GM19023 (cell line): ENCODE results near the gene TMEM179.

Source experiments
- ATAC-seq: cut with Tn5 transposase; IDR thresholded peaks from one replicate; pipeline ENCODE4 v1.9.1; 2021; ENCODE audit warnings: mild to moderate bottlenecking, moderate library complexity; ENCODE audit not compliant: unreplicated experiment

The TMEM179 gene

GRCh38 chr14:104600141-104600643, 4.4 kb downstream of the TMEM179 start:
- no peak for ATAC-seq

- no peak for ATAC-seq
Measured at GRCh38 chr14:104599446-104599845, 5.1 kb downstream of the TMEM179 start.

- no peak for ATAC-seq
Measured at GRCh38 chr14:104598910-104599273, 5.7 kb downstream of the TMEM179 start.

- no peak for ATAC-seq
Measured at GRCh38 chr14:104598039-104598909, 6.3 kb downstream of the TMEM179 start.

GRCh38 chr14:104597576-104597975, 7.0 kb downstream of the TMEM179 start:
- no peak for ATAC-seq

GRCh38 chr14:104596927-104597351, 7.6 kb downstream of the TMEM179 start:
- no peak for ATAC-seq

- ATAC-seq, result no peak
Measured at GRCh38 chr14:104596451-104596918, 8.1 kb downstream of the TMEM179 start.

- no peak for ATAC-seq
Measured at GRCh38 chr14:104595911-104596450, 8.6 kb downstream of the TMEM179 start.

GRCh38 chr14:104595116-104595675, 9.4 kb downstream of the TMEM179 start:
- ATAC-seq, result no peak

GRCh38 chr14:104594310-104595046, 10.1 kb downstream of the TMEM179 start:
- no peak for ATAC-seq

GRCh38 chr14:104593710-104594136, 10.8 kb downstream of the TMEM179 start:
- no peak for ATAC-seq

GRCh38 chr14:104593241-104593701, 11.3 kb downstream of the TMEM179 start:
- no peak for ATAC-seq

- ATAC-seq, result no peak
Measured at GRCh38 chr14:104592785-104593184, 11.8 kb downstream of the TMEM179 start.

GRCh38 chr14:104592292-104592672, 12.3 kb downstream of the TMEM179 start:
- no peak for ATAC-seq

GRCh38 chr14:104591506-104592291, 12.9 kb downstream of the TMEM179 start:
- ATAC-seq, result no peak

GRCh38 chr14:104591031-104591430, 13.5 kb downstream of the TMEM179 start:
- ATAC-seq, result no peak

GRCh38 chr14:104590240-104590965, 14.2 kb downstream of the TMEM179 start:
- no peak for ATAC-seq

GRCh38 chr14:104589338-104590195, 15.0 kb downstream of the TMEM179 start:
- no peak for ATAC-seq
